CD14-positive monocyte (primary cell): ENCODE measurements around the gene INPP4B. TPM values are rescaled to one million over a fixed set of nuclear protein-coding genes. Genes with fewer than 3 reads are reported as not detected.

ENCODE experiments used
- DNase-seq, 3 donors: peaks; one replicate each; pipeline ENCODE4 v3.0.0-alpha.2; 2011 to 2022
- H2AFZ ChIP-seq: 2 replicates; pipeline ENCODE4 v1.6.0; 2012; ENCODE audit warnings: mild to moderate bottlenecking, low read depth, low read length, inconsistent platforms; ENCODE audit not compliant: insufficient read depth, poor library complexity, severe bottlenecking
- H3K27ac ChIP-seq, 2 donors: 1 replicate in 1 of 2; 2 replicates in 1 of 2; pipeline ENCODE4 v1.5.1; 2012 to 2013; ENCODE audit warnings: low read length in 2 of 2, control low read depth in 1 of 2, inconsistent platforms in 1 of 2, low read depth in 1 of 2, mild to moderate bottlenecking in 1 of 2
- H3K27me3 ChIP-seq, 2 donors: one replicate each; pipeline versions ENCODE4 v1.6.0 to v1.6.1; 2011 to 2013; ENCODE audit warnings: low read length in 2 of 2; ENCODE audit not compliant: control insufficient read depth in 2 of 2, insufficient read depth in 2 of 2
- H3K36me3 ChIP-seq, 2 donors: replicated peaks in 1 of 2; 1 replicate in 1 of 2; 2 replicates in 1 of 2; pipeline versions ENCODE4 v1.5.1 to v1.6.1; 2012 to 2013; ENCODE audit warnings: low read length in 2 of 2, control low read depth in 1 of 2, inconsistent platforms in 1 of 2, mild to moderate bottlenecking in 1 of 2; ENCODE audit not compliant: insufficient read depth in 2 of 2, control insufficient read depth in 1 of 2
- H3K4me1 ChIP-seq, 2 donors: 1 replicate in 1 of 2; 2 replicates in 1 of 2; pipeline versions ENCODE4 v1.5.1 to v1.6.1; 2012 to 2013; ENCODE audit warnings: low read length in 2 of 2, control low read depth in 1 of 2, inconsistent platforms in 1 of 2, mild to moderate bottlenecking in 1 of 2, moderate library complexity in 1 of 2; ENCODE audit not compliant: insufficient read depth in 2 of 2, control insufficient read depth in 1 of 2
- H3K4me2 ChIP-seq: replicated peaks from 2 replicates; pipeline ENCODE3; 2012; ENCODE audit warnings: low read length, moderate library complexity, mild to moderate bottlenecking; ENCODE audit not compliant: poor library complexity, severe bottlenecking; ENCODE audit errors: extremely low read depth
- H3K4me3 ChIP-seq, 3 experiments: fragments of 200-600 bp in 1 of 3; sonication (generic) in 1 of 3; replicated peaks in 1 of 3; 1 replicate in 2 of 3; 2 replicates in 1 of 3; pipeline ENCODE4 v1.5.1; 2011 to 2013; ENCODE audit warnings: low read length in 3 of 3, mild to moderate bottlenecking in 3 of 3, control low read depth in 2 of 3, low read depth in 2 of 3, inconsistent platforms in 1 of 3, moderate library complexity in 1 of 3
- H3K79me2 ChIP-seq: 2 replicates; pipeline ENCODE4 v1.6.0; 2012; ENCODE audit warnings: mild to moderate bottlenecking, control low read depth, inconsistent platforms, low read length, moderate library complexity; ENCODE audit not compliant: insufficient read depth
- H3K9ac ChIP-seq: 2 replicates; pipeline ENCODE4 v1.6.0; 2017; ENCODE audit warnings: low read length, mild to moderate bottlenecking; ENCODE audit not compliant: insufficient read depth, poor library complexity, severe bottlenecking
- H3K9me3 ChIP-seq, 2 donors: replicated peaks in 1 of 2; 1 replicate in 1 of 2; 2 replicates in 1 of 2; pipeline versions ENCODE4 v1.5.1 to v1.6.1; 2012 to 2013; ENCODE audit warnings: low read length in 2 of 2, control low read depth in 1 of 2; ENCODE audit not compliant: control insufficient read depth in 1 of 2, insufficient read depth in 1 of 2
- H4K20me1 ChIP-seq: 2 replicates; pipeline ENCODE4 v1.6.0; 2012; ENCODE audit warnings: mild to moderate bottlenecking, low read length, control low read depth, moderate library complexity; ENCODE audit not compliant: insufficient read depth
- H3K27ac Mint-ChIP-seq, 7 donors: one replicate each; pipeline ENCODE4 v1.8.0; 2020; ENCODE audit warnings: mild to moderate bottlenecking in 7 of 7, mixed read lengths in 7 of 7, moderate library complexity in 6 of 7, inconsistent platforms in 2 of 7
- H3K27me3 Mint-ChIP-seq, 3 donors: one replicate each; pipeline ENCODE4 v1.8.0; 2021 to 2022; ENCODE audit warnings: low read depth in 3 of 3, mild to moderate bottlenecking in 3 of 3, mixed read lengths in 3 of 3, moderate library complexity in 3 of 3, inconsistent platforms in 1 of 3
- H3K36me3 Mint-ChIP-seq, 2 donors: one replicate each; pipeline ENCODE4 v1.8.0; 2020; ENCODE audit warnings: mixed read lengths in 2 of 2, inconsistent platforms in 1 of 2, mild to moderate bottlenecking in 1 of 2
- H3K4me1 Mint-ChIP-seq: one replicate; pipeline ENCODE4 v1.8.0; 2020; ENCODE audit warnings: mild to moderate bottlenecking, mixed read lengths
- H3K4me3 Mint-ChIP-seq, 2 donors: one replicate each; pipeline ENCODE4 v1.8.0; 2020; ENCODE audit warnings: mild to moderate bottlenecking in 2 of 2, mixed read lengths in 2 of 2, moderate library complexity in 1 of 2
- H3K9me3 Mint-ChIP-seq, 7 donors: one replicate each; pipeline ENCODE4 v1.8.0; 2020 to 2022; ENCODE audit warnings: mixed read lengths in 7 of 7, mild to moderate bottlenecking in 6 of 7, moderate library complexity in 6 of 7, inconsistent platforms in 2 of 7
- CTCF ChIP-seq: fragments of 200-600 bp; IDR thresholded peaks from one replicate; pipeline ENCODE4 v1.8.0; 2022; ENCODE audit warnings: antibody characterized with exemption, mild to moderate bottlenecking
- WGBS: methylation state at CpG from one replicate; pipeline ENCODE4 v1.1.5; 2013; ENCODE audit warnings: missing lambda C conversion rate; ENCODE audit not compliant: insufficient coverage; 5-methylcytosine and 5-hydroxymethylcytosine counted together
- intact Hi-C, 2 donors: fragments of 100-400 bp; cut with micrococcal nuclease; formaldehyde crosslinking; loops; one replicate each; pipeline versions ENCODE4 v1.15.0 to v1.15.1; 2023
- polyA plus RNA-seq, 3 donors: library from polyadenylated mRNA; depleted of rRNA in 1 of 3; unstranded in 2 of 3; stranded (reverse) in 1 of 3; fragments of 300-500 nt in 2 of 3; fragments of >200 nt in 1 of 3; fragmentation: Illumina TruSeq in 2 of 3; gene quantifications; 1 replicate in 2 of 3; 2 replicates in 1 of 3; pipeline ENCODE4 v1.2.3, GENCODE V29; 2012 to 2021

INPP4B gene
- polyA plus RNA-seq, 3 donors, result 0.13 to 0.38 (median 0.22) TPM

GRCh38 chr4:142707401-142707800 is 138.7 kb downstream of the INPP4B start:
- no peak overlapping the region for H3K4me3 ChIP-seq

GRCh38 chr4:142706381-142706780 is 139.7 kb downstream of the INPP4B start:
- Mint-ChIP-seq H3K9me3 (peaks cover 4 to 17% (median 10%) of the 10 kb centered on the region in 7 donors), H3K27me3 (no peaks in the 10 kb centered on the region), H3K36me3 (no peaks in the 10 kb centered on the region), H3K4me1 (peaks cover 2% of the 10 kb centered on the region), H3K4me3 (no peak overlapping the region), H3K27ac (no peak overlapping the region)
- no peak for DNase-seq
- no CpG with 5 or more reads among the region's 1 CpG for WGBS
- Histone ChIP-seq H3K9me3 (peaks cover 9 to 16% of the 10 kb centered on the region in 2 donors), H2AFZ (no peak overlapping the region), H3K9ac (no peak overlapping the region), H3K36me3 (no peaks in the 10 kb centered on the region), H4K20me1 (no peaks in the 10 kb centered on the region), H3K4me2 (no peak overlapping the region), H3K4me3 (no peak overlapping the region), H3K79me2 (no peaks in the 10 kb centered on the region), H3K27ac (no peak overlapping the region), H3K27me3 (no peaks in the 10 kb centered on the region), H3K4me1 (no peaks in the 10 kb centered on the region)
- intact Hi-C loops, result no loop called here
- TF ChIP-seq CTCF, result no peak

More at GRCh38 chr4:142707401-142707800, 138.7 kb downstream of the INPP4B start:
- Histone ChIP-seq H4K20me1 (no peaks in the 10 kb centered on the region), H3K36me3 (no peaks in the 10 kb centered on the region), H3K27me3 (no peaks in the 10 kb centered on the region), H3K4me1 (no peaks in the 10 kb centered on the region), H2AFZ (no peak overlapping the region), H3K79me2 (no peaks in the 10 kb centered on the region), H3K9ac (no peak overlapping the region), H3K4me2 (no peak overlapping the region), H3K27ac (no peak overlapping the region), H3K9me3 (peaks cover 9 to 16% of the 10 kb centered on the region in 2 donors)
- Mint-ChIP-seq H3K36me3 (no peaks in the 10 kb centered on the region), H3K9me3 (peaks cover 4 to 17% (median 10%) of the 10 kb centered on the region in 7 donors), H3K27ac (no peak overlapping the region), H3K4me1 (peaks cover 2% of the 10 kb centered on the region), H3K4me3 (no peak overlapping the region), H3K27me3 (no peaks in the 10 kb centered on the region)
- no peak for TF ChIP-seq CTCF
- whole genome bisulfite sequencing, result no CpG with 5 or more reads among the region's 1 CpG
- intact Hi-C loops, result no loop called here
- no peak for DNase-seq
